Tibial artery (tissue), 4 donors: ENCODE measurements around the gene TMEM54.
A peak's percentile ranks its signal among the peaks of the same experiment; 100 is the strongest.

Experiments used
- DNase-seq, 2 donors: peaks; one replicate each; pipeline ENCODE4 v3.0.0-alpha.2; 2019
- H3K27ac ChIP-seq, 2 donors: fragments of 200-600 bp; sonication (generic) in 1 of 2; 1 replicate in 1 of 2; 2 replicates in 1 of 2; pipeline ENCODE4 v1.5.1; 2018 to 2019; ENCODE audit warnings: mild to moderate bottlenecking in 1 of 2
- H3K27me3 ChIP-seq, 2 donors: fragments of 200-600 bp; sonication (generic) in 1 of 2; one replicate each; pipeline versions ENCODE4 v1.5.1 to v1.6.0; 2016 to 2019
- H3K36me3 ChIP-seq, 3 donors: fragments of 200-600 bp; sonication (generic) in 2 of 3; one replicate each; pipeline ENCODE4 v1.5.1; 2016 to 2019; ENCODE audit warnings: mild to moderate bottlenecking in 2 of 3
- H3K4me1 ChIP-seq, 4 donors: fragments of 200-600 bp; sonication (generic) in 2 of 4; 1 replicate in 3 of 4; 2 replicates in 1 of 4; pipeline ENCODE4 v1.5.1; 2016 to 2019
- H3K4me3 ChIP-seq, 2 donors: fragments of 200-600 bp; sonication (generic) in 1 of 2; 1 replicate in 1 of 2; 2 replicates in 1 of 2; pipeline ENCODE4 v1.5.1; 2018 to 2019; ENCODE audit warnings: mild to moderate bottlenecking in 2 of 2
- H3K9me3 ChIP-seq, 3 donors: fragments of 200-600 bp; sonication (generic) in 1 of 3; one replicate each; pipeline ENCODE4 v1.5.1; 2016 to 2019
- CTCF ChIP-seq, 2 experiments: fragments of 200-600 bp in 1 of 2; fragments of 450-650 bp in 1 of 2; IDR thresholded peaks; one replicate each; pipeline ENCODE4 v1.5.1; 2017 to 2019; ENCODE audit warnings: antibody characterized with exemption in 2 of 2, mild to moderate bottlenecking in 1 of 2, moderate library complexity in 1 of 2
- intact Hi-C: fragments of 100-400 bp; cut with DNase I; formaldehyde crosslinking; loops from one replicate; pipeline ENCODE4 v1.15.0; 2023; ENCODE audit warnings: low total_unique reads

The TMEM54 gene

GRCh38 chr1:32863218-32863880 lies 37.8 kb downstream of the TMEM54 start:
- TF ChIP-seq CTCF (IDR thresholded peaks at IDR 0.05), result no peak
- peak overlapping the region; percentile 19 to 63 for H3K27ac ChIP-seq
- peaks cover 0 to 63% (median 39%) of the 10 kb centered on the region in 4 donors for H3K4me1 ChIP-seq
- no peak overlapping the region for H3K4me3 ChIP-seq
- intact Hi-C loops, result no loop called here
- no peaks in the 10 kb centered on the region for H3K27me3 ChIP-seq
- no peak for DNase-seq
- H3K36me3 ChIP-seq, result peaks cover 0 to 12% (median 2%) of the 10 kb centered on the region in 3 donors
- H3K9me3 ChIP-seq, result no peaks in the 10 kb centered on the region

GRCh38 chr1:32861904-32862695 lies 39.1 kb downstream of the TMEM54 start:
- no peak overlapping the region for H3K4me3 ChIP-seq
- H3K27ac ChIP-seq, result peak overlapping the region in 1 of 2 donors; percentile 30
- peaks cover 0 to 63% (median 39%) of the 10 kb centered on the region in 4 donors for H3K4me1 ChIP-seq
- peaks cover 8 to 18% (median 15%) of the 10 kb centered on the region in 3 donors for H3K36me3 ChIP-seq
- H3K9me3 ChIP-seq, result no peaks in the 10 kb centered on the region
- no peaks in the 10 kb centered on the region for H3K27me3 ChIP-seq
- no peak for DNase-seq
- intact Hi-C loops, result no loop called here
- no peak for TF ChIP-seq CTCF (IDR thresholded peaks at IDR 0.05)

GRCh38 chr1:32860566-32860965 lies 40.6 kb downstream of the TMEM54 start:
- intact Hi-C loops, result no loop called here
- Histone ChIP-seq H3K4me1 (peaks cover 0 to 51% (median 38%) of the 10 kb centered on the region in 4 donors), H3K36me3 (peaks cover 23 to 34% (median 28%) of the 10 kb centered on the region in 3 donors), H3K4me3 (no peak overlapping the region), H3K9me3 (no peaks in the 10 kb centered on the region), H3K27me3 (no peaks in the 10 kb centered on the region), H3K27ac (no peak overlapping the region)
- no peak for DNase-seq
- no peak for TF ChIP-seq CTCF (IDR thresholded peaks at IDR 0.05)

GRCh38 chr1:32859915-32860314 lies 41.3 kb downstream of the TMEM54 start:
- Histone ChIP-seq H3K27ac (no peak overlapping the region), H3K9me3 (no peaks in the 10 kb centered on the region), H3K4me1 (peaks cover 0 to 45% (median 31%) of the 10 kb centered on the region in 4 donors), H3K27me3 (no peaks in the 10 kb centered on the region), H3K36me3 (peaks cover 23 to 40% (median 28%) of the 10 kb centered on the region in 3 donors), H3K4me3 (no peak overlapping the region)
- no peak for TF ChIP-seq CTCF (IDR thresholded peaks at IDR 0.05)
- intact Hi-C loops, result no loop called here
- DNase-seq, result no peak

- Histone ChIP-seq H3K4me1 (peaks cover 0 to 33% (median 21%) of the 10 kb centered on the region in 4 donors), H3K4me3 (no peak overlapping the region), H3K9me3 (no peaks in the 10 kb centered on the region), H3K27me3 (no peaks in the 10 kb centered on the region), H3K27ac (no peak overlapping the region), H3K36me3 (peaks cover 28 to 51% (median 31%) of the 10 kb centered on the region in 3 donors)
- no peak for TF ChIP-seq CTCF (IDR thresholded peaks at IDR 0.05)
- intact Hi-C loops, result no loop called here
- no peak for DNase-seq
Measured at GRCh38 chr1:32858791-32859190, 42.4 kb downstream of the TMEM54 start.
